ENCODE data around the gene MRPS21. TPM values are rescaled to one million over a fixed set of nuclear protein-coding genes. Genes with fewer than 3 reads are reported as not detected.
A peak's percentile ranks its signal among the peaks of the same experiment; 100 is the strongest.

The MRPS21 gene
- total and polyA plus RNA-seq, 5 experiments from 2014 or later, result 70.7 to 85.9 (median 78.8) TPM

DNA sequence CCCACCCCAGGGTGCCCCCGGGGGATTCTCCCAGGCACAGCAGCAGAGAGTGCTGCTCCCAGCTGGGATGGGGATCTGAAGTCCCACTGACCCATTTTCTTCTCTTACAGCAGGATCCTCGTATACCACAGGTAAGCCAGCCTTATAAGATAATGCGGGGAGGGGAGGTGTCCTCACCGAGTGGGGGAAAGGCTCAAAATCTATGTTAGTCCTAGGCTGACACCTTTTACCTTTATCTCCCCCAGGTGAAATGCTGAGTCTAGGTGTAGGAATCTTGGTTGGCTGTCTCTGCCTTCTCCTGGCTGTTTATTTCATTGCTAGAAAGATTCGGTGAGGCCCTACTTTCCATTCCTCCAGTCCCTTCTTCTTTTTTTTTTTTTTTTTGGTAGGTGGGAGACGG, 30.1 kb upstream of the MRPS21 start:
- peak overlapping the region in 1 of 10 donors; percentile 58 for H3K27ac Mint-ChIP-seq
- ATAC-seq (no peak), DNase-seq (no peak)
- H3K36me3 Mint-ChIP-seq, result peaks cover 0 to 33% (median 2%) of the 10 kb centered on the region in 3 donors
- POLR2A ChIA-PET, result interaction anchor here (0.7 to 0.9 kb wide), 2 partner anchors 9 to 16 kb away, joined by 4 to 5 read pairs; partner anchors contain the start of gene C1orf54
- H3K4me3 Mint-ChIP-seq, result no peak overlapping the region
- no peaks in the 10 kb centered on the region for H3K9me3 Mint-ChIP-seq
- peaks cover 0 to 6% (median 0%) of the 10 kb centered on the region in 5 donors for H3K27me3 Mint-ChIP-seq
- H3K4me1 Mint-ChIP-seq, result peaks cover 14 to 27% (median 24%) of the 10 kb centered on the region in 4 donors

DNA sequence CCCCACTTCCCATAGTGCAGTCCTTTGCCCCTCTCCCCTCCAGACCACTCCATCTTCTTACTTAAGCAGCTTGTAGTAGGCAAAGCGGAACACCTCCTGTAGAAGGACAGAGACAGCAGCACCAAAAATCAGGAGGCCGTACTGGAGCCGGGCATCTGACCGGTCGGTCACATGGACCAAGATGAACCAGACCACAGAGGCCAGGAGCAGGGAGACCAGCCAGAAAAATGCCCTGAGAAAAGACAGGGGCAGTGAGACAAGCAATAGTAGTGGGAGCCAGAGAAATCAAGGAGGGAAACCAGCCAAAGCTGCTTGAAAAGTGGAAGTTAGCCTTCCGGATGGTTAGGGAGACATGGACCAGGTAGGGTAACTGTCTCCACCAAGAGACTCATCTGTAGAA, 25.8 kb upstream of the MRPS21 start:
- POLR2A ChIA-PET, result interaction anchor here (0.6 kb wide), 1 partner anchor 31 kb away, joined by 3 read pairs; no protein-coding TSS in a partner anchor
- Mint-ChIP-seq H3K27me3 (no peaks in the 10 kb centered on the region), H3K4me3 (peak overlapping the region; percentile 83 to 99 (median 98)), H3K9me3 (no peaks in the 10 kb centered on the region), H3K4me1 (peaks cover 20 to 40% (median 31%) of the 10 kb centered on the region in 4 donors), H3K27ac (peak overlapping the region; percentile 91 to 99 (median 98)), H3K36me3 (peaks cover 0 to 33% (median 4%) of the 10 kb centered on the region in 3 donors)
- DNase-seq, result no peak
- ATAC-seq, result no peak

DNA sequence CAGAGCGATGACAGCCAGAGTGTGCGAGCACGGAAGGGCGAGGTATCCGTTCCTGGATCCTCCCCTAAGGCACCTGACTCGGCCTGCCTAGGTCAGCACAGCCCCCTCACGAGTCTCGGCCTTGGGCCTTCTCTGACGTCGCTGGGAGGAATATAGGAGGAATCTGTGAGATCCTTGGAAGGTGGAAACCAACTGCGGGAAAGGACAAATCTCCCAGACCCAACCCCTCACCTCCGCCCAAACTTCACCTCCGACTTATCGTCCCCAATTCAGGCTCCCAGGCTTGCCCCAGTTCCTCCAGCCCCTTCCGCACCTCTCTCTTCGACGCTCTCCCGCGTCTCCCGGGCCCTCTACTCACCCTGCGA, 25.3 kb upstream of the MRPS21 start:
- peak in 9 of 10 donors; percentile 28 to 76 (median 46) for DNase-seq
- peaks cover 20 to 40% (median 31%) of the 10 kb centered on the region in 4 donors for H3K4me1 Mint-ChIP-seq
- H3K9me3 Mint-ChIP-seq, result no peaks in the 10 kb centered on the region
- H3K27me3 Mint-ChIP-seq, result no peaks in the 10 kb centered on the region
- POLR2A ChIA-PET, result interaction anchor here (0.6 to 2.1 kb wide), 9 partner anchors 8 to 1187 kb away, joined by 3 to 12 read pairs (median 5); partner anchors contain the start of genes ANP32E, CA14, PLEKHO1 and RPRD2
- peak; percentile 57 to 70 for ATAC-seq
- H3K36me3 Mint-ChIP-seq, result peaks cover 0 to 33% (median 4%) of the 10 kb centered on the region in 3 donors
- H3K27ac Mint-ChIP-seq, result peak overlapping the region; percentile 91 to 99 (median 98)
- peak overlapping the region; percentile 83 to 99 (median 98) for H3K4me3 Mint-ChIP-seq

DNA sequence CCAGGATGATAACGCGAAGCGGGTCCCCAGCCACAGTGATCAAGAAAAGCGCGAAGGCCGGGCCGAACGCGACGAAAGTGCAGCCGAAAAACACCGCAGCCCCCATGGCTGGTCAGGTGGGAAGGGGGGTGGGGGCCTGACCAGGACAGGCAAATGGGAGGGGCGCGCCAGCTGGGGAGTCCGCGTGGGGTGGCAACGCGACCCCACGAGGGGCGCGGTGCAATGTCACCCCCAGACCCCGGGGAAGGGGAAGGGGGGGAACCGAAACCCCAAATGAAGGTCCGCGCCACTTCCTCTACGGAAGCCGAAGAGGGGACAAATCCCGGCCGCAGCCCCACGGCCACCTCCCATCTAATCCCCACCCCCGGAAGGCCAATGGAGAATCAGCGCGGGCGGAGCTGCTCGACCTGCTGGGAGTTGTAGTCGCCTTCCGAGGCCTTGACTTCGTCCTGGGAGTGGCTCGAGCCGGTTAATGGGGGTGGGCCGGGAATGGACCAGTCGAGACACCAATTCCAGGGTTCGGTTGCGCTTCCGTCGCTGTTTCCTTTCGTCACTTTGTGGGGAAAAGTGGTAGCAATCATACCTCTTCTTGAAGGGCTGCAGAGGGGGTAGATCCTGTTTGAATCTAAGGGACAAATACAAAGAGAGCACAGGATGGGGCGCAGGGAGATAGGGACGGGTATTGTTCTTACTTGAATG, 24.8 kb upstream of the MRPS21 start, which contains the start of gene APH1A:
APH1A (minus strand) TSS at position 312 of the 699 bp plus-strand sequence; CDS start at position 106, 206 bp downstream.
- H3K27ac Mint-ChIP-seq, result peak within 1 kb of the TSS; percentile 91 to 99 (median 98)
- DNase-seq (peak; percentile 73 to 97 (median 89)), ATAC-seq (peak; percentile 91 to 96)
- H3K36me3 Mint-ChIP-seq, result peaks cover 0 to 36% (median 4%) of the 10 kb centered on the region in 3 donors
- H3K9me3 Mint-ChIP-seq, result no peaks in the 10 kb centered on the region
- POLR2A ChIA-PET, result interaction anchor here (0.6 to 2.1 kb wide), 14 partner anchors 8 to 1187 kb away, joined by 3 to 12 read pairs (median 4); partner anchors contain the start of genes ANP32E, CA14, MCL1 and PLEKHO1
- no peaks in the 10 kb centered on the region for H3K27me3 Mint-ChIP-seq
- H3K4me3 Mint-ChIP-seq, result peak within 1 kb of the TSS; percentile 83 to 99 (median 98)
- H3K4me1 Mint-ChIP-seq, result peaks cover 22 to 40% (median 31%) of the 10 kb centered on the region in 4 donors

DNA sequence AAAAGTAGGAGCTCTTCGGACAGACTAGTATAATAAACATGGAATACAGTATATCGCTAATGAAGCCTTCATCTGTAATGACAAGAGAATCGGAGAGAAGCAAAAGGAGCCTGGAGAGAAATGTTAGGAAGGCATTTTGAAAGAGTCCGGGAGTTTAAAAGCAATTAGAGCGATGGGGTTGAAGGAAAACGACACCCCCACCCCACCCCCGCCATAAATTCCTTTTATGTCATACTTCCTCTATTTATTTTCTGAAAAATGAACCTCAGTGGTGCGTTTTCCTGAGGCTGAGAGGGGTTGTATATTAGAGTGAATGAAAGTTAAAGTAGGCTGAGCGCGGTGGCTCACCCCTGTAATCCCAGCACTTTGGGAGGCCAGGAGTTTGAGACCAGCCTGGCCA, 24.2 kb upstream of the MRPS21 start:
- DNase-seq (no peak), ATAC-seq (no peak)
- Mint-ChIP-seq H3K4me1 (peaks cover 22 to 40% (median 31%) of the 10 kb centered on the region in 4 donors), H3K4me3 (peak overlapping the region; percentile 83 to 99 (median 98)), H3K27ac (peak overlapping the region; percentile 91 to 99 (median 98)), H3K9me3 (no peaks in the 10 kb centered on the region), H3K27me3 (no peaks in the 10 kb centered on the region), H3K36me3 (peaks cover 0 to 36% (median 4%) of the 10 kb centered on the region in 3 donors)
- POLR2A ChIA-PET, result interaction anchor here (0.8 to 2.1 kb wide), 13 partner anchors 9 to 341 kb away, joined by 3 to 12 read pairs (median 5); partner anchors contain the start of genes ANP32E, CA14, MCL1 and PLEKHO1

DNA sequence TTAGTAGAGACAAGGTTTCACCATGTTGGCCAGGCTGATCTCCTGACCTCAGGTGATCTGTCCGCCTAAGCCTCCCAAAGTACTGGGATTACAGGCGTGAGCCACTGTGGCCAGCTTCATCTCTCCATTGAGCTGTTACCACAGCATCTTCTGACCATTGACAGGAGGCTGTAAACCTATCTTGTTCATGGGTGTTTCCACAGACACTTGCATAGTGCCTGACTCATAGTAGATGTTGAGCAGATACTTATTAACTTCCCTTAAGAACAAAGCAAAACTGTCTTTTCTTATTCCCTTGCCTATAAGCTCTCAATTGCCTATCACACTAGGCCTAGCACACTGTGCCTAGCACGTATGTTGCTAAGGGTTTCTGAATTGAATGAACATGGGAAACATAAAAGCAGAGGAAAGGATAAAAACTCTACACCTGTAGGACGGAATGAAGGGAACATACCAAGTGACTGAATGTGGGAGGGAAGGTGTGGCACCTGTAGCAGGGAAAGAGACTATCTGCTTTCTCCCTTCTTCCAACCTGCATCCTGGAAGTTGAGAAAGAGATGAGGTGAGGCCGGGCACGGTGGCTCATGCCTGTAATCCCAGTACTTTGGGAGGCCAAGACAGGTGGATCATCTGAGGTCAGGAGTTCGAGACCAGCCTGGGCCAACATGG, 22.2 kb upstream of the MRPS21 start:
- DNase-seq (no peak), ATAC-seq (no peak)
- Mint-ChIP-seq H3K27me3 (no peaks in the 10 kb centered on the region), H3K36me3 (peaks cover 0 to 21% (median 1%) of the 10 kb centered on the region in 3 donors), H3K9me3 (no peaks in the 10 kb centered on the region), H3K4me3 (peak overlapping the region in 1 of 10 donors; percentile 45), H3K27ac (peak overlapping the region in 2 of 10 donors; percentile 15 to 75), H3K4me1 (peaks cover 22 to 33% (median 29%) of the 10 kb centered on the region in 4 donors)
- POLR2A ChIA-PET, result no interaction called here

GRCh38 chr1:150273311-150273710, 20.4 kb upstream of the MRPS21 start:
- Mint-ChIP-seq H3K9me3 (no peaks in the 10 kb centered on the region), H3K4me1 (peaks cover 11 to 15% (median 11%) of the 10 kb centered on the region in 4 donors), H3K4me3 (no peak overlapping the region), H3K36me3 (peaks cover 0 to 9% (median 1%) of the 10 kb centered on the region in 3 donors), H3K27ac (no peak overlapping the region), H3K27me3 (peaks cover 0 to 2% (median 0%) of the 10 kb centered on the region in 5 donors)
- POLR2A ChIA-PET, result interaction anchor here (1.0 kb wide), 1 partner anchor 10 kb away, joined by 4 read pairs; no protein-coding TSS in a partner anchor
- no peak for DNase-seq
- no peak for ATAC-seq

DNA sequence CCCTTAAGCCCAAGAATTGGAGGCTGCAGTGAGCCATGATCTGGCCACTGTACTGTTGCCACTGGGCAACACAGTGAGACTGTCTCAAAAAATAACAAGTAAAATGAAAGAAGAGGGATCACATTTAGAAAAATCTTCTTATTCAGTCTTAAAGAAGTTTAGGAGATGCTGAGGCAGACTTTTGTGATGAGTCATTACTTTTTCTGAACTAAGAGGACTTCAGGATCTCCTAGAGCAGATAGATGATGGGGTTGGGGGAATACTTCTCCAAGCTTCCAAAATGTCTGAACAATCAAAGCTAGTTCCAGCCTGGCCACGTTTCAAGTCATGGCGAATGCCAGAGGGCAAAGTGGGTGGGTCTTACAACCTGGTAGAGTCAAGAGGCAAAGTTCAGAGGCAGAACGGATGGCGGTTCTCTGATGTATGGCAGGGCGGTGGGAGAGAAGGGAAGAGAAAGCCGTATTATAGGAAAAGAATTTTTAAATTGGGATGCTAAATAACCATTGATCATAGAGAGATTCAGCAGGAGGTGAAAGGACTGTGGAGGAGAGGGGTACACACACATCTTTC, 13.4 kb upstream of the MRPS21 start:
- peak overlapping the region; percentile 29 to 99 (median 58) for H3K4me3 Mint-ChIP-seq

DNA sequence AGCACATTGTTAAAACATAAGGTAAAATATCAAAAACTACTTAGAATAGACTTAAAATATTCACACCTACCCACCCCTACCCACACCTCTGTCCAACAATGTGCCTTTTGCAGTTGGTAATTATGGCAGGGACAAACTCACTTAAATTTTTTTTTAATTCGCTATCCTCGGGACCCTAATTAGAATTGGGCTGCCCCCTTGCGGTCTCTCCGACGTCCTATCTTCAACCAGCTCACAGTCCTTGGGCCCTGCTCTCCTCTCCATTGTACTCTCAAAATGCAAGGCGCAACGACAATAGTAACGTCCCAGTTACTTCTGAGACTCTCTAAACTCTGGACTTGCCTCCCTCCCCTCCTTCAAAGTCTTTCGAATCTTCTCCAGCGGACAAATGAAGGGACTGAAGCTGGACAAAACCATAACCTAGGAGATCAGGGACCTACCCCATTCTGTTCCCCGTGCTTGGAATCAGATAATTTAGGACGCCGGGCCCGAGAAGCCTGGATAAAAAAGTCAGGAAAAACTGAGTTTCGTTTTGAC, 12.4 kb upstream of the MRPS21 start:
- H3K4me1 Mint-ChIP-seq, result peaks cover 19 to 33% (median 28%) of the 10 kb centered on the region in 4 donors
- POLR2A ChIA-PET, result interaction anchor here (0.8 to 2.1 kb wide), 7 partner anchors 12 to 82 kb away, joined by 3 to 9 read pairs (median 4); partner anchors contain the start of genes APH1A and RPRD2
- peak; percentile 32 to 52 for ATAC-seq
- peak overlapping the region; percentile 75 to 99 (median 89) for H3K4me3 Mint-ChIP-seq
- H3K9me3 Mint-ChIP-seq, result no peaks in the 10 kb centered on the region
- H3K27ac Mint-ChIP-seq, result peak overlapping the region; percentile 78 to 95 (median 92)
- peaks cover 0 to under 1% (median 0%) of the 10 kb centered on the region in 3 donors for H3K36me3 Mint-ChIP-seq
- peaks cover 0 to 11% (median 0%) of the 10 kb centered on the region in 5 donors for H3K27me3 Mint-ChIP-seq
- peak; percentile 19 to 81 (median 50) for DNase-seq

More for the DNA sequence above, 13.4 kb upstream of the MRPS21 start:
- Mint-ChIP-seq H3K27ac (peak overlapping the region in 6 of 10 donors; percentile 13 to 94 (median 70)), H3K36me3 (peaks cover 0 to 5% (median 0%) of the 10 kb centered on the region in 3 donors), H3K27me3 (peaks cover 0 to 11% (median 0%) of the 10 kb centered on the region in 5 donors), H3K9me3 (no peaks in the 10 kb centered on the region), H3K4me1 (peaks cover 19 to 33% (median 28%) of the 10 kb centered on the region in 4 donors)
- ATAC-seq, result no peak
- DNase-seq, result no peak
- POLR2A ChIA-PET, result interaction anchor here (1.1 to 2.1 kb wide), 3 partner anchors 11 to 24 kb away, joined by 5 to 9 read pairs (median 7); partner anchors contain the start of gene APH1A

DNA sequence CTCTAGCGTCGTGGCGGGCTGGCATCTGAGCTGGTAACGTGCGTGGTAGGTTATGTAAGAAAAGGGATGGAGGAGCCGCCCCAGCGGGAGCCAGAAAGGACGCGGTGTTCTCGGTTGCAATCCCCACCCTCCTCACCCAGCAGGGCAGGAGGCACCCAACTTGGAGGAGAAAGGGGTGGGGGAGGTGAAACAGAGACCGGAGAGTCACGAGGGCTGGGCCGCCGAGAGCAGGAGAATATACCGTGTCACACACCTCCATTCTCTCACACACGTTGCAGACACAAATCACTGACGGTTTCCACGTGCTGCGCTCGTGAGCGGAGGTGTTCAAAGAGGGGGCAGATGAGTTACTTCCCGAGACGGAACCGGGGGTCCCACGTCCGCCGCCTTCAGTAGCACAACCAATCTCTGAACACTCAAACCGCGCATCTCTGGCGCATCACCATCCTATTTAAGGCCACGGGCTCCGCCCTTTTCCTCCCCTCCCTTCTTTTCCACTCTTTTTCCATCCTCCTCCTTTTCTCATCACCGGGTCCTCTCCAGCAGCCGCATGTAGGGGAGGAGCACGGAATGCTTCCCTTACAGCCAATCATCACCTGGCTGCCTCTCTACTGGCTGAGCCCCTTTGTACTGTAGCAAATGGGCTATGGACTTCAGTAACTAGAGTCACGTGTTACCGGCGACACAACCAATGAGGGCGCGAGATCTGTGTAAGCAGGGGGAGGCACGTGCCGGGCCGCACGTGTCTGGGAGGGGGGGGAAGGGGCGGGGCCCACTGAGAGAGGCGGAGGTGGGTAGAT, 11.7 kb upstream of the MRPS21 start, which contains the start of gene CIART:
CIART (plus strand) TSS at position 797 of the 800 bp plus-strand sequence. CDS start 714 bp downstream, outside the sequence.
- Mint-ChIP-seq H3K4me1 (peaks cover 19 to 33% (median 28%) of the 10 kb centered on the region in 4 donors), H3K36me3 (no peaks in the 10 kb centered on the region), H3K4me3 (peak within 1 kb of the TSS; percentile 75 to 99 (median 89)), H3K9me3 (no peaks in the 10 kb centered on the region), H3K27ac (peak within 1 kb of the TSS; percentile 78 to 97 (median 93)), H3K27me3 (peaks cover 0 to 10% (median 0%) of the 10 kb centered on the region in 5 donors)
- peak; percentile 60 to 91 (median 81) for DNase-seq
- ATAC-seq, result peak; percentile 90 to 93
- POLR2A ChIA-PET, result interaction anchor here (0.8 to 2.1 kb wide), 10 partner anchors 13 to 394 kb away, joined by 3 to 9 read pairs (median 3); partner anchors contain the start of genes APH1A and RPRD2
